Ovary (tissue), 3 donors: Measurements from ENCODE around the gene CNTN5.

Experiments
- EP300 ChIP-seq: sonication (generic); formaldehyde crosslinking; IDR thresholded peaks from one replicate; pipeline ENCODE4 v1.6.1; 2017; ENCODE audit warnings: antibody characterized with exemption
- POLR2A ChIP-seq: fragments of 450-650 bp; IDR thresholded peaks from one replicate; pipeline ENCODE4 v1.6.1; 2017; ENCODE audit warnings: antibody characterized with exemption, mild to moderate bottlenecking, moderate library complexity
- TF ChIP-seq, protein P1 (sequence below), 3 donors: fragments of 450-650 bp in 2 of 3; fragments of 200-600 bp in 1 of 3; IDR thresholded peaks; one replicate each; pipeline versions ENCODE4 v1.5.1 to v1.8.0; 2016 to 2022; ENCODE audit warnings: antibody characterized with exemption in 3 of 3, mild to moderate bottlenecking in 1 of 3
- donor health status: DM: no; HTN: no; CAD: no.

DNA sequence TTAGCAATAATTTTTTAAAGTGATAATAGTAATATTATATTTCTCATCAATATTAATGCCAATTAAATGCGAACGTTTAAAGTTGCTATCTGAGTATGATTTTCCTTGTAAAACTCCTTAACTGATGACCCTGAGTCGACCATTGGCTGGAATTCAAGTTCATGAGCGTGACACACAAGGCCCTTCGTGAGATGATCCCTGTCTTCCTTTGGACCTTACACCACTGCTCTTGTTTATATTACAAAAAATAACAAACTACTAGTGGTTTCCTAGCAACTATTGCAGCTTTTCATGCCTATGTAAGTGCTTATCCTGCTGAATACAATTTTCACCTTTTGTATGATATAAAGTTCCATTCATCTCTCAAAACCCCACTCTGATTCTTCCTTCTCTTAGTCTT lies 752.9 kb downstream of the CNTN5 start:
- TF ChIP-seq POLR2A (no peak), EP300 (no peak)
- TF ChIP-seq, protein P1, sequence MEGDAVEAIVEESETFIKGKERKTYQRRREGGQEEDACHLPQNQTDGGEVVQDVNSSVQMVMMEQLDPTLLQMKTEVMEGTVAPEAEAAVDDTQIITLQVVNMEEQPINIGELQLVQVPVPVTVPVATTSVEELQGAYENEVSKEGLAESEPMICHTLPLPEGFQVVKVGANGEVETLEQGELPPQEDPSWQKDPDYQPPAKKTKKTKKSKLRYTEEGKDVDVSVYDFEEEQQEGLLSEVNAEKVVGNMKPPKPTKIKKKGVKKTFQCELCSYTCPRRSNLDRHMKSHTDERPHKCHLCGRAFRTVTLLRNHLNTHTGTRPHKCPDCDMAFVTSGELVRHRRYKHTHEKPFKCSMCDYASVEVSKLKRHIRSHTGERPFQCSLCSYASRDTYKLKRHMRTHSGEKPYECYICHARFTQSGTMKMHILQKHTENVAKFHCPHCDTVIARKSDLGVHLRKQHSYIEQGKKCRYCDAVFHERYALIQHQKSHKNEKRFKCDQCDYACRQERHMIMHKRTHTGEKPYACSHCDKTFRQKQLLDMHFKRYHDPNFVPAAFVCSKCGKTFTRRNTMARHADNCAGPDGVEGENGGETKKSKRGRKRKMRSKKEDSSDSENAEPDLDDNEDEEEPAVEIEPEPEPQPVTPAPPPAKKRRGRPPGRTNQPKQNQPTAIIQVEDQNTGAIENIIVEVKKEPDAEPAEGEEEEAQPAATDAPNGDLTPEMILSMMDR (IDR thresholded peaks at IDR 0.05) = no peak
